HFFc6 (cell line): ENCODE results near the gene DEFB110. TPM values are rescaled to one million over a fixed set of nuclear protein-coding genes. Genes with fewer than 3 reads are reported as not detected.

ENCODE experiments used
- DNase-seq: peaks from one replicate; pipeline ENCODE4 v3.0.0-alpha.2; 2018
- H3K27ac Mint-ChIP-seq: 2 replicates; pipeline ENCODE4 v1.8.0; 2020; ENCODE audit warnings: mild to moderate bottlenecking, mixed read lengths
- H3K27me3 Mint-ChIP-seq: 2 replicates; pipeline ENCODE4 v1.8.0; 2021; ENCODE audit warnings: mild to moderate bottlenecking, moderate library complexity, mixed read lengths; ENCODE audit not compliant: insufficient read depth
- H3K36me3 Mint-ChIP-seq: 2 replicates; pipeline ENCODE4 v1.8.0; 2021; ENCODE audit warnings: low read depth, mixed read lengths
- H3K4me1 Mint-ChIP-seq: 2 replicates; pipeline ENCODE4 v1.8.0; 2020; ENCODE audit warnings: low read depth, mixed read lengths
- H3K4me3 Mint-ChIP-seq: 2 replicates; pipeline ENCODE4 v1.8.0; 2020; ENCODE audit warnings: mild to moderate bottlenecking, moderate library complexity, mixed read lengths
- H3K9me3 Mint-ChIP-seq: 2 replicates; pipeline ENCODE4 v1.8.0; 2020; ENCODE audit warnings: mild to moderate bottlenecking, mixed read lengths
- total RNA-seq, 6 experiments: library from RNA; stranded (reverse); fragmentation: NEBNext Ultra II Directional; extraction: Animal tissue kit (Norgen Biotek cat#: 25700); gene quantifications; 2 replicates in 1 of 6; 3 replicates in 5 of 6; pipeline ENCODE4 v1.2.3, GENCODE V29; 2021
- TF ChIP-seq, protein P1 (sequence below): fragments of 200-600 bp; sonication (generic); IDR thresholded peaks from 2 replicates; pipeline ENCODE4 v1.5.0; 2021; ENCODE audit warnings: antibody characterized with exemption, mild to moderate bottlenecking

DEFB110 gene
- total RNA-seq, 6 experiments from 2014 or later: not detected

DNA sequence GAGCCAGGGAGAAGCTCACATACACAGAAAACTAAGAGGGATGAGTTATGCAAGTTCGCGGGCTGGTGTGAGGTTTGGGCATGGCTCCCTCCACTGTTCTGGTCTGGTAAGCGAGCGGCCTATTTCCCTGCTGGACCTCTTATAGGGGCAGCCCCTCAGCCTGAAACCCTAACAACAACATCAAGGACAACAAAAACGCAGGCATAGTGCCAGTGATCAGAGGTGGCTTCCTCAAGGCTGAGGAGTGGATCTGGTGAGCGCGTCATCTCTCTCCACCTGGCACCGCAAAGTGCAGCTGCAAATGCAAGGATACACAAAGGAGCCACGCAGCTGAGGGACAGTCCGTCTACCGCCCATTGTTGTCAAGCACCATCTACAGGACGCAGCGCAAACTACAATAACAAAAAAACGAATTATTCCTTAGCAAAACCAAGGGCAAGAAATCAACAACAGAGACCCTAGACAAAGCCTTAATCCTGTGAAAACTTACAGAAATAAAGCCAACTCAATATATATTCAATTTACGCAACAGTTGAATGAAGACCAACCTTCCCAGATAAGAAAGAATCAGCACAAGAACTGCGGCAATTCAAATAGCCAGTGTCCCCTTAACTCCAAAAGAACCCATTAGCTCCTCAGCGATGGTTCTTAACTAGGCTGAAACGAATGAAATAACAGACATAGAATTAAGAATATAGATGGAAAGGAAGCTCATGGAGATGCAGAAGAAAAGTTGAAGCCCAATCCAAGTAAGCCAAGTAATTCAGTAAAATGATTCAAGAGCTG lies 9.2 kb upstream of the DEFB110 start:
- H3K4me1 Mint-ChIP-seq: no peaks in the 10 kb centered on the region
- H3K27ac Mint-ChIP-seq: no peak overlapping the region
- no peaks in the 10 kb centered on the region; the same call in 1 of the 2 replicates for H3K27me3 Mint-ChIP-seq
- TF ChIP-seq, protein P1, sequence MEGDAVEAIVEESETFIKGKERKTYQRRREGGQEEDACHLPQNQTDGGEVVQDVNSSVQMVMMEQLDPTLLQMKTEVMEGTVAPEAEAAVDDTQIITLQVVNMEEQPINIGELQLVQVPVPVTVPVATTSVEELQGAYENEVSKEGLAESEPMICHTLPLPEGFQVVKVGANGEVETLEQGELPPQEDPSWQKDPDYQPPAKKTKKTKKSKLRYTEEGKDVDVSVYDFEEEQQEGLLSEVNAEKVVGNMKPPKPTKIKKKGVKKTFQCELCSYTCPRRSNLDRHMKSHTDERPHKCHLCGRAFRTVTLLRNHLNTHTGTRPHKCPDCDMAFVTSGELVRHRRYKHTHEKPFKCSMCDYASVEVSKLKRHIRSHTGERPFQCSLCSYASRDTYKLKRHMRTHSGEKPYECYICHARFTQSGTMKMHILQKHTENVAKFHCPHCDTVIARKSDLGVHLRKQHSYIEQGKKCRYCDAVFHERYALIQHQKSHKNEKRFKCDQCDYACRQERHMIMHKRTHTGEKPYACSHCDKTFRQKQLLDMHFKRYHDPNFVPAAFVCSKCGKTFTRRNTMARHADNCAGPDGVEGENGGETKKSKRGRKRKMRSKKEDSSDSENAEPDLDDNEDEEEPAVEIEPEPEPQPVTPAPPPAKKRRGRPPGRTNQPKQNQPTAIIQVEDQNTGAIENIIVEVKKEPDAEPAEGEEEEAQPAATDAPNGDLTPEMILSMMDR: no peak
- peaks cover 59% of the 10 kb centered on the region for H3K9me3 Mint-ChIP-seq
- H3K36me3 Mint-ChIP-seq: no peaks in the 10 kb centered on the region
- no peak for DNase-seq
- H3K4me3 Mint-ChIP-seq: no peak overlapping the region

DNA sequence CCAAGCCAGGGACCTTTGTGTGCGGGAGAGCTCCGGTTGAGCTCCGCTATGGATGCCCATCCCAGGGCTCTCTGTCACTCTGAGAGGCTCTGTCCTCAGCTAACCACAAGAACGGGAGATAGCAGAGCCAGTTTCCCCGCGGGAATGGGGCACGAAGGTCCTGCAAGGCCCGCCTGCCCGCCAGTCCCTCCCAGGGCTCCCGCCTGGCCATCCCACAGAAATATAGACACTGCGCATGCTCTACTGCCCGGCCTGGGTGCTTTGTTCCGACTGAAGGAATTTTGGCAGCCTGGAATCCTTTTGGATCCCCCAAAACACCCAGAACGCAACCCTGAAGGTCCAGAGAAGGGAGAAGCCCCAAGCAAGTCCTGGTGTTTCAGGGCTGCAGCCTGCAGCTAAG lies 8.6 kb upstream of the DEFB110 start:
- no peaks in the 10 kb centered on the region; the same call in 1 of the 2 replicates for H3K27me3 Mint-ChIP-seq
- no peak overlapping the region for H3K27ac Mint-ChIP-seq
- no peak for DNase-seq
- no peak overlapping the region for H3K4me3 Mint-ChIP-seq
- peaks cover 65% of the 10 kb centered on the region for H3K9me3 Mint-ChIP-seq
- no peaks in the 10 kb centered on the region; the same call in 1 of the 2 replicates for H3K36me3 Mint-ChIP-seq
- no peaks in the 10 kb centered on the region for H3K4me1 Mint-ChIP-seq
- TF ChIP-seq, protein P1: no peak

DNA sequence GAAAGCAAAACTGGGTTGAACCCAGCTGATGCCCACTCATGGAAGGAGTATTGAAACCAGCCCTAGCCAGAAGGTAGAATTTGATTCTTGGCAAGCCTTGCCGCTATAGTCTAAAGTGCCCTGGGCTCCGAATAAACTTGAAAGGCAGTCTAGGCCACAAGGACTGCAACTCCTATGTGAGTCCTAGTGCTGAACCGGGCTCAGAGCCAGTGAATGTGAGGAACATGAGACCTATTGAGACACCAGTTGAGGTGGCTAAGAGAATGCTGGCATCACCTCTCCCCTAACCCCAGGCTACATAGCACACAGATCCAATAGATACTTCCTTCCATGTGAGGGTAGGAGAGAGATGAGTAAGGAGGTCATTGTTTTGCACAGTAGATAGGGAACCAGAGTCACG lies 3.5 kb upstream of the DEFB110 start:
- Mint-ChIP-seq H3K36me3 (no peaks in the 10 kb centered on the region; the same call in 1 of the 2 replicates), H3K27ac (no peak overlapping the region), H3K4me1 (no peaks in the 10 kb centered on the region), H3K9me3 (peaks cover 39% of the 10 kb centered on the region), H3K27me3 (no peaks in the 10 kb centered on the region), H3K4me3 (no peak overlapping the region)
- DNase-seq: no peak
- TF ChIP-seq, protein P1: no peak

DNA sequence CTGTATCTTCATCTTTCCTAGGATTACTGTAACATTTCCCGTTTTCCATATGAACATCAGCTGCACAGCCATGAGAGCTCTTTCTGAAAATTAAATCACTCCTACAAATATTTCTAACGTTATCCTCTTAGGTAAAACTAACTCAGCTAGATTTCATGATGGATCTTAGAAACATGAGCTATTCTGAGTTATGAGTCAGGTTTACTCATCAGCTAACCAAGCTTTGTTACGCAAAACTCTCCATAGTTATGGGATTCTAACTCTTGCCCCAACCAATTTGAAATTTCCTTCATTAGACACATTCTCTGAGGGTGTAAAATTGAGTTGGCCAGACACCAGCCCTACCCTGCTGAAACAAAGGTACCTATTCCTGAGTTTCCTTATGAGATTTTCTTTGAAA lies 14.0 kb downstream of the DEFB110 start:
- Mint-ChIP-seq H3K9me3 (peaks cover 19% of the 10 kb centered on the region), H3K27ac (no peak overlapping the region), H3K36me3 (no peaks in the 10 kb centered on the region), H3K4me1 (no peaks in the 10 kb centered on the region), H3K27me3 (no peaks in the 10 kb centered on the region), H3K4me3 (no peak overlapping the region)
- TF ChIP-seq, protein P1: no peak
- no peak for DNase-seq

DNA sequence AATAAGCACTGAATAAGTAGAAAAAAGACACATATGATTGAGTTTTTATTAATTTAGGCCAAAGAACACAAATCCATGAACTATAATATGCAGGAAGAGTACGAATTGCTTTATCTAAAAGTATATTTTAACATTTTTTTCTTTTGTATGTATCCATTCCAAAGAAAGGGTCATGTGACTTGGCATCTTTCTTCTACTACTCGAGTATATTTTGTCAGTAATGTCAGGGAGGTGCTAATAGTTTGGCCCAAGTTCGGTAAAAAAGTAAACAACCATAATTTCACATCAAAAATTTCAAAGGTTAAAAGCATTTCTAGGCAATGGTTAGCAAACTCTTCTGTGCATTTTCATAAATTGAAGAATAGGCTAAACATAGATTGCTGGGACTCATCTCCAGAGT lies 18.7 kb downstream of the DEFB110 start:
- no peak overlapping the region for H3K4me3 Mint-ChIP-seq
- H3K27me3 Mint-ChIP-seq: no peaks in the 10 kb centered on the region
- DNase-seq: no peak
- TF ChIP-seq, protein P1: no peak
- H3K4me1 Mint-ChIP-seq: no peaks in the 10 kb centered on the region
- H3K36me3 Mint-ChIP-seq: no peaks in the 10 kb centered on the region
- H3K9me3 Mint-ChIP-seq: peaks cover 21% of the 10 kb centered on the region
- no peak overlapping the region for H3K27ac Mint-ChIP-seq
